Measurements from ENCODE around the gene CLDN24. TPM values are rescaled to one million over a fixed set of nuclear protein-coding genes. Genes with fewer than 3 reads are reported as not detected.

The CLDN24 gene
- total RNA-seq, 1 donor from 2014 or later = not detected

DNA sequence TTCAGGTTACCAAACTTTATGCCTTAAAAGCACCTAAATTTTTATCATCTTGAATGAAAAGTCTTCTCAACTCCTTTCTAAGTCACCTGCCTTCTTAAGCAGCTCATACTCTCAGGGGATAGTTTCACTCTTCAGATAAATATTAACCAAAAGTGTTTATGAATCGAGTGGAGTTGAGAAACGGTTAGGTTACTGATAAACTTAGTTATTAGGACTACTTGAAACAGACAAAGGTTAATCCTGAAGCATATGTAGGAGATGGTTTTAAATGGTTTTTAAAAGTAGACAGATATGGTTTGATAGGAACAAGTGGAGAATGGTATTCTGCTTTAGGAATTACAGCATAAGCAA is 34.9 kb downstream of the CLDN24 start:
- no peak for FAIRE-seq
- no peak for DNase-seq (ENCODE audit: low spot score in 2 of 2)

DNA sequence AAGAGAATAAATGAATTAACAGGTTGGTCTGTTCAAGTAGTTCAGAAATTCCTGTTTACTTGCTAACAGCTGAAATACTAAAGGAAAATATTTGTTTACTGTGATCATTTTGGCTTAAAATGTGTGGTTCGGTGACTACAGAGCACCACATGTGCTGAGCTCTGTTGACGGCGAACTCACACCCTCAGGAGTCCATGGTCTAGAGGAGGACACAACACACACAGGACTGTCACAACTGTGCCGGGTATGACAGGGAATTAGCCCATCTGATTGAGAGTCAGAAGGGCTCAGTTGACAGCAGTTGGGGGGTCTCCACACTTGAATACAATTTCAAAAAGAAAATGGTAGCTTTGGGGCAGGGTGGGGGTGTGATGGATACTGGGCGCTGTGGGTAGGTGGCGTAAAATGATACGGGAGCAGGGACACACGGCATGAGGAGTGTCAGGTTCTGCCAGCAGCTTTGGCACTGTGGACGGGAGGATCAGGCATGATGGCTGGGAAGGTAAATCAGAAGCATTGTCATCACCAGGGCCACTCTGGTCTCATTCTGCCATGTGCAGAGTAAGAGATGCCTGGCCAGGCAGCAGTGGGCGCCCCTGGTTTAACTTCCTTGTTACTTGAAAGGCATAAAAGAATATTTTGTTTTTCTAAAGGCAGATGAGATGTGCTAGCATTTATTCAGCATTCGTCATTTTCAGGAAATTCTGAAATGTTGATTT is 35.5 kb downstream of the CLDN24 start:
- DNase-seq (ENCODE audit: low spot score in 2 of 2) (no peak), FAIRE-seq (no peak)

- no peak for FAIRE-seq
- no peak for DNase-seq (ENCODE audit: low spot score in 2 of 2)
Measured at GRCh38 chr4:183285886-183286285, 36.3 kb downstream of the CLDN24 start.

- FAIRE-seq (no peak), DNase-seq (ENCODE audit: low spot score in 2 of 2) (no peak)
Measured at GRCh38 chr4:183284965-183285364, 37.3 kb downstream of the CLDN24 start.

DNA sequence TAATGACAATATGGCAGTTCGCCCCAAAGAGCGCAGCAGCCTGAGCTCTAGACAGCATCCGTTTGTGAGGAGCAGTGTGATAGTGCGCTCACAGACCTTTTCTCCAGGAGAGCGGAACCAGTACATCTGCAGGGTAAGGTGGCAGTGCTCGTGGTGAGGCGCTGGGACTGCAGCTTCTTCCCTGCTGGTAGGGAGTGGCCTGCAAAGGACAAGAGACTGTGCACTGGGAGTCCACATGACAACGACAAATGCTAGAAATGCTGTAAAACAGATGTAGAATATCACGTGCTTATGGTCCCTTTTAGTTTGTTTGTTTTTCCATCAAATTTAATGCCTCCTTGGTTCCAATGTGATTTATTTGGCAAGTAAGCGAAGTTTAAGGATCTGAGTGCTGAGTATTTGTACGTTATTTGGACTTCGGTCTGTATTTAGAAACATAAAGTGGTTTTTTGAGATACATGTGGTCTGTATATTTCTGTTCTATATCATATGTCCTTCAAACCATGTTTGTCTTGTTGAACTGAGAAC is 37.9 kb downstream of the CLDN24 start:
- DNase-seq (ENCODE audit: low spot score in 2 of 2) (no peak), FAIRE-seq (no peak)

DNA sequence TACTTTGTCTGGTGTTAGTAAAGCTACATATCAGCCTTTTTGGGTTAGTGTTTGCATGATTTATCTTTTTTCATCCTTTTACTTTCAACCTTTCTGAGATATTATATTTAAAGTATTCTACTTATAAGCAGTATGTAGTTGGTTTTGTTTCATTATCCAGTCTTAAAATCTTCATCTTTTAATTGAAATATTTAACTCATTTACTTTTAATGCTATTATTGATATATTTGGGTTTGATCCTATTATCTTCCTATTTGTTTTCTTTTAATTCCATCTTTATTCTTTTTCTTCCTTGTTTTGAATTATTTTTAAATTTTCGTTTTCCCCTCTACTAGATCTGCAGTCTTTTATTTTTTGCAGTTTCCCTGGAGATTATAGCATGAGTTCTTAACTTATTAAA is 46.1 kb downstream of the CLDN24 start:
- DNase-seq (ENCODE audit: low spot score in 2 of 2) (no peak), FAIRE-seq (peak; percentile 40)

- FAIRE-seq (no peak), DNase-seq (ENCODE audit: low spot score in 2 of 2) (no peak)
Measured at GRCh38 chr4:183272384-183272783, 49.8 kb downstream of the CLDN24 start.

Other genes starting within 250 kb of the CLDN24 start
- 13.5 TPM for gene WWC2, start 223.2 kb downstream of the CLDN24 start, total RNA-seq
- not detected for gene CLDN22, start 2.1 kb downstream of the CLDN24 start, total RNA-seq
- gene CDKN2AIP, start 122.2 kb upstream of the CLDN24 start, total RNA-seq = 25.3 TPM
- 16.3 TPM for gene ING2, start 182.6 kb upstream of the CLDN24 start, total RNA-seq